Activated T-cell treated with anti-CD3 and anti-CD28 coated beads, Interleukin-2, amount 50 U/mL, for 1 hour (primary cell): ENCODE results near the gene CD72.
A peak's percentile ranks its signal among the peaks of the same experiment; 100 is the strongest.
"Not testable (repeated sequence)": the region's sequence is repeated elsewhere in the genome, so short reads cannot be mapped to it uniquely, and the experiment has no call there.

Source experiments
- DNase-seq: peaks from one replicate; pipeline ENCODE4 v3.0.0-alpha.2; 2020

The CD72 gene

DNA sequence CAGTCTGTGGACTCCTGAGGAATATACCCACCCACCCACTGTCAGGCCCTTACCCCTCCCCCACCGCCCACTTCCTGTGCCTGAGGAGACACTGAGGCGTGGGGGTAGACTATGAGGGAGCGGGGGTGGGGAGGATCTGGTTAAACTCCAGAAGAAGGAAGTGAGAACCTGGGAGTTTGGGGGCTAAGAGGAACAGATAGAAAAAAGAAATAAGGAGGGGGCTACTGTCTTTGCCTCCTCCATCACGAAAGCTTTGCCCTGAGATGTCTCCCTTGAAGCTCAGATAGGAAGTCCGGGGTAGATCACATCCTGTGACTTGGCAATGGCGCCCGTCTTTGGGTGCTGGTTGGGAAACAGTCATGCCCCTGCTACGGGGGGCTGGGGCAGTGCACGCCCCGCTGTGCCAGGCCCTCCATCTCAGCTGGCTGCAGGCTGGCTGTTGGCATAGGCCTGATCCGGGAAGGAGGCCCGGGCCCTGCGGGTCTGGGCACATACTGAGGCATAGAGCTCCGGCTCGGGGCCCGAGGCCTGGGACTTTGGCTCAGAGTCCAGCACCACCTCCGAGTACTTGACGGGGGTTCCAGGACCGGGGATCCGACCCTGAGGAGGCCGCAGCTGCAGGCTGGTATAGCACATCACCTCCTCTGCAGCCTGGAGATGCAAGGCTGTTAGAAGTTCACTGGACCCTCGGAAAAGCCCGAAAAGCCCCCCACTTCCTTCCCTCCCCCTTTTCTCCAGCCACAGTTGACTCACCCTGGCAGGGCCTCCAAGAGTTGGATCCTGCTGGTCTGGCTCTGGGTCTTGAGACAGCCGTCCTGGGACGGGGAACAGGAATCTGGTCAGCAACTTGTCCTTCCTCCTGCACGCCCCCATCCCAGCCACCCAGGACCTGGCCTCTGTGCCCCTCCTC, 31.5 kb upstream of the CD72 start:
- DNase-seq, result peak; percentile 45

DNA sequence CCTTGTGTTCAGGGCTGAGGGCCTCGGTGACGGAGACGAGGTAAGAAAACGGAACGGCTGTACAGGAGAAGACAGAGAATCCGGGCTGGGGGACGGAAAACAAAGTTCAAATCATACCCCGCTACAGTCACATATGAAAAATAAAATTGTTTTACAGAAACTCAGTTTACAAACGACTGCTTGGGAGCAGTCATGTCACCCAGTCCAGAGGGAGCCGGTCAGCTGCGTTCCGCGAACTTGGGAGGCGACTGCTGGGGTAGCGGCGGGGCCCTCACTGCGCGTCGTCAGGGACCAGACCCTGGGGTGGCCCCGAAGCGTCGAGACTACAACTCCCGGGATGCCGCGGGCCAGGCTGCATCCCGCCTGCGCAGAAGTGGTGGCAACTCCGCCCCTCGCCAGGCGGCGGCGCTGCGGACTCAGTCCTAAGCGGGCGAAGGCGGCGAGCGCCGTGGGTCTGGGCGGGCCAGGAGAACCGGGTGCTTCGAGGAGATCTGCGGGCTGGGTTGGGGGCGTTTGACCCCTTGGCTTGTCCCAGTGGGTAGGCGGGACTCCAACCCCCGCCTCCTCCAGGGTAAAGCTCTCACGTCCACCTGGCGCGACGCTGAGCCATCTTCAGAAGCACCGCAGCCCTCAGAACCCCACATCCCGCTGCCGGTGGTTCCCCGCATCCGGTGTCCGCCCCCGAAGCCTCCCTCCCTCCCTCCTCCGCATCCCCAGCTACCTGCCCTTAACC, 28.5 kb upstream of the CD72 start:
- DNase-seq, result peak; percentile 96

- DNase-seq, result no peak
These were observed 27.9 kb upstream of the CD72 start for GRCh38 chr9:35646153-35646532.

GRCh38 chr9:35645736-35646135, 27.5 kb upstream of the CD72 start:
- DNase-seq, result not testable (repeated sequence)

GRCh38 chr9:35643046-35643445, 24.8 kb upstream of the CD72 start:
- DNase-seq, result no peak

GRCh38 chr9:35641478-35641877, 23.3 kb upstream of the CD72 start:
- DNase-seq, result not testable (repeated sequence)

DNA sequence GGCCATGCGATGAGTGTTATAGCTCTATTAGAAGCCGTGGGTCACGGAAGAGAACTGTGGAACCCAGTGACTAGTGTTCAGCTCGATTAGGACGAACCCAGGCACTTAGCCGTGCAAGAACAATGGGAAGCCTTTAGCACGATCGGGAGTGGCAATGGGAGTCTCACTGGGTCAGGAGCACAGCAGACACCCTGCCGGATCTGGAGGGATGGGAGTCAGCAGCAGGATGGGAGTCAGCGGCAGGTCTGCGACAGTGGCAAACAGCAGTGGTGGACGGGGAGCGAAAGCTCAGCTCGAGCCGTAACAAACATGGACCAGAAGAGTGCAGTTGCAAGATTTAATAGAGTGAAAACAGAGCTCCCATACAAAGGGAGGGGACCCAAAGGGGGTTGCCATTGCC, 22.2 kb upstream of the CD72 start:
- not testable (repeated sequence) for DNase-seq

GRCh38 chr9:35639631-35640030, 21.4 kb upstream of the CD72 start:
- DNase-seq, result no peak

DNA sequence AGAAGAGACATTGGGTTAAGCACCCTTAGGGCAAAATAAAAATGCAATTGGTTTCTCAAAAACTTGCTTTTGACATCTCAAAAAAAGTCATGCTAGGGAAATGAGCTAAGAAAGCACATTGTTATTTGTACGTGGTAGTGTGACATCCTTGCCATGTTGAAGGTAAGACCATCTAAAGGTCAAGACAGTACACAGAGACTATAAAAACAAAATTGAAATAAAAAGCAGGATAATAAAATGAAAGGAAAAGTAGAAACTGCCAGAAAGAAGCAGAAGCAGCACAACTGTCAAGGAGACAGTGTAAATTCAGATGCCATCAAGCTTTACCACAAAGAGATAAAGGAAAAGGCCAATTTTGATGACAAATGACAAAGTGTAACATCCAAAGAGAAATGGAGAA, 21.0 kb upstream of the CD72 start:
- not testable (repeated sequence) for DNase-seq

GRCh38 chr9:35638751-35639150, 20.5 kb upstream of the CD72 start:
- not testable (repeated sequence) for DNase-seq

DNA sequence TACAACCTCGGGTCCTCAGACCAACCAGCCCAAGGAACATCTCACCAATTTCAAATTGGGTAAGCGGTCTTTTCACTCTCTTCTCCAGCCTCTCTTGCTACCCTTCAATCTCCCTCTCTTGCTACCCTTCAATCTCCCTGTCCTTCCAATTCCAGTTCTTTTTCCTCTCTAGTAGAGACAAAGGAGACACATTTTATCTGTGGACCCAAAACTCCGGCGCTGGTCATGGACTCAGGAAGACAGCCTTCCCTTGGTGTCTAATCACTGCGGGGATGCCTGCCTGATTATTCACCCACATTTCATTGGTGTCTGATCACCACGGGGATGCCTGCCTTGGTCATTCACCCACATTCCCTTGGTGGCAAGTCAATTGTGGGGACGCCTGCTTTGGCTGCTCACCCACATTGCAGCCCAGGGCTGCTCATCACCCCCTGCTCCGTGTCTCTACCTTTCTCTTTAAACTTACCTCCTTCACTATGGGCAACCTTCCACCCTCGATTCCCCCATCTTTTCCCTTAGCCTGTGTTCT, 19.3 kb upstream of the CD72 start:
- DNase-seq, result not testable (repeated sequence)

GRCh38 chr9:35636877-35637246, 18.6 kb upstream of the CD72 start:
- not testable (repeated sequence) for DNase-seq

- DNase-seq, result no peak
These were observed 18.1 kb upstream of the CD72 start for GRCh38 chr9:35636135-35636876.

GRCh38 chr9:35635730-35636129, 17.5 kb upstream of the CD72 start:
- no peak for DNase-seq

GRCh38 chr9:35629597-35629996, 11.4 kb upstream of the CD72 start:
- no peak for DNase-seq

DNA sequence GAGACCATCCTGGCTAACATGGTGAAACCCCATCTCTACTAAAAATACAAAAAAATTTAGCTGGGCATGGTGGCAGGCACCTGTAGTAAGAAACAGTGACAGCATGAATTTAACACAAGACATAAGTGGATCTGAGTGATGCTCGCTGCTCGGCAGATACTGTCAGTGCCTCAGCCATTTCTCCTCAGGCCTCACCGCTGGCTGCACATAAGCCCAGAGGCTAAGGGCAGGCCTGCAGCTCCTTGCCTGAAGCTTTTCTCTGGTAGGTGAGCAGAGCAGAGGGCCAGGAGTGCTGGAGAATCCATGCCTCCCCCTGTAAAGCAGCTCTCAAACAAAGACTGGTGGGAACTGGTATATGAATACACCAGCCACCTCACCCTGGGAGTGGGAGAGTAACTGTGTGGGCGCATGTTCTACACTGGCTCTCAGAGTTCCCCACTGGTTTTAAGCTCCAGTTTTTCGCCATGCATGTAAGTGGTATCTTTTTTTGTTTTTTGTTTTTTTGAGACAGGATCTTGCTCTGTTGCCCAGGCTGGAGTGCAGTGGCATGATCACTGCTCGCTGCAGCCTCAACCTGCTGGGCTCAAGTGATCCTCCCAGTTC, 10.3 kb upstream of the CD72 start:
- DNase-seq, result no peak

DNA sequence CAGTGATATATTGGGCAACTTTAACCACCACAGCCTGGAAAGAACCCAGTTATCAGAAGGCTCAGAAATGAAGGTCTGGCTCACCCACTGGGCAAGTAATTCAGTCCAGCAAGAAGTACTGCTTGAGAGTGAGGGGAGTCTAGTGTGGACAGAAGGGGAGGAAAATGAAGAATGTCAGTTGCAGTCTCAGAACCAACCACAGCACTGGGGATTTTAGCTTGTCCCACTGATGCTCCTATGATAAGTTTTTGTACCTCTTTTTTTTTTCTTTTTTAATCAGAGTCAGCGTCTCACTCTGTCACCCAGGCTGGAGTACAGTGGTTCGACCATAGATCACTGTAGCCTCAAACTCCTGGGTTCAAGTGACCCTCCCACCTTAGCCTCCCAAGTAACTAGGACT, 9.4 kb upstream of the CD72 start:
- no peak for DNase-seq

DNA sequence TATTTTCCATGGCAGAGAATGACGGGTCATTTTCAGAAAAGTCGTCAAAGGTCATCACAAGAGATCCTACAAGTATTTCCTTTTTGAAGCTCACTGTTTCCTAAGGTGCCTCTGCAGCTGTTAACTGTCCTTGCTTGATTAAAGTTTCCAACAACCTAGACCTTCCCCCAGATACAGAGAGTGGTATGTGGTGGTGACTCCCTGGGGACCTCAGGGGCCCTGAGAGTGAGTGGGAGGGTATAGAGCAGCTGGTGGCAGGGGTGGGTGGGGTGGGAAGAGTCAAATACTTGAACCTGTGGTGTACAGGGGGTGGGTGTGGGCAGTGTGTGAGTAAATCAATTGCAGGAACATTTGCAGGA, 1.6 kb upstream of the CD72 start:
- DNase-seq, result no peak

DNA sequence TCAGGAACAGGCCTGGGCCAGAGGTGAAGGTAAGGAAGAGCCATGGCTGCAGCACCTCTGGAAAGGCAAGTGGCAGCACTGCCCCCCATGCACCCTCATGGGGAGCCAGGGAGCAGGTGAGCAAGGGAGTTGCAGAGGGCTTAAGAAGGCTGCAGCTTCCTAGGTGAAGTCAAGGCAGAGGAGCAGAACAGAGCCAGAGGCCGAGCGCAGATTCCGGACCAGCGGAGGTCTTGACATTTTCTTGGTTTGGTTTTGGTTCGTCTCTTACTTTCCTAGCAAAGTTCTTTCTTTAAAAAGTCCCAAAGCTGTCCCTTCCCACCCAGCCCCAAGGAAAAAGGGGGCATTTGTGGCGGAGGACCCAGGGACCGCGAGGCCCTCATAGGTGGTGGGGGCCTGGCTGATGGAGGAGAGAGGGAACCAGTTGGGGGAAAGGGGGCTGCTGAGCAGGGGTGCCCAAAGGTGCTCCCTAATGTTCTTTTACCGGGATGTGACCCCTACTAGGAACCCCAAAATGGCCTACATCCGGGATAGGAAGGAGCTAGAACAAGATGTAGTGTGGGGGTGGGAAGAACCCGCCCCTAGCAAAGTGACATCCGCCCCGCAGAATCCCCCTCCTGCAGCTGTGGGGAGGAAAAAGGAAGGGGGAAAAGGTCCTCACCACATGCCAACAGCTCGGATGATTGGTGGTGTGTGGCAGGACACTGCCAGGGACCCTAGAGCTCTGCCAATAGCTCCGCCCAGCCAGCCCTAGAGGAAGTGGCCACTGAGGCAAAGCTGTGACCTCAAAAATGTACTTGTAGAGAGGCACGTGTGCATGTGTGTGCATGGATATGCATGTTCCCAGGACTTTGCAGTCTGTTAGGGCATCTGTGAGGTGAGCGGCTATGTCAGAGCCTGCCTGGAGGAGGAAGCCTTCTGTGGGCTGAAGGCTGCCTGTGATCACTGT, 914 bp upstream of the CD72 start:
- DNase-seq, result peak; percentile 34

- DNase-seq, result no peak
These were observed 665 bp downstream of the CD72 start for GRCh38 chr9:35617548-35617947.

DNA sequence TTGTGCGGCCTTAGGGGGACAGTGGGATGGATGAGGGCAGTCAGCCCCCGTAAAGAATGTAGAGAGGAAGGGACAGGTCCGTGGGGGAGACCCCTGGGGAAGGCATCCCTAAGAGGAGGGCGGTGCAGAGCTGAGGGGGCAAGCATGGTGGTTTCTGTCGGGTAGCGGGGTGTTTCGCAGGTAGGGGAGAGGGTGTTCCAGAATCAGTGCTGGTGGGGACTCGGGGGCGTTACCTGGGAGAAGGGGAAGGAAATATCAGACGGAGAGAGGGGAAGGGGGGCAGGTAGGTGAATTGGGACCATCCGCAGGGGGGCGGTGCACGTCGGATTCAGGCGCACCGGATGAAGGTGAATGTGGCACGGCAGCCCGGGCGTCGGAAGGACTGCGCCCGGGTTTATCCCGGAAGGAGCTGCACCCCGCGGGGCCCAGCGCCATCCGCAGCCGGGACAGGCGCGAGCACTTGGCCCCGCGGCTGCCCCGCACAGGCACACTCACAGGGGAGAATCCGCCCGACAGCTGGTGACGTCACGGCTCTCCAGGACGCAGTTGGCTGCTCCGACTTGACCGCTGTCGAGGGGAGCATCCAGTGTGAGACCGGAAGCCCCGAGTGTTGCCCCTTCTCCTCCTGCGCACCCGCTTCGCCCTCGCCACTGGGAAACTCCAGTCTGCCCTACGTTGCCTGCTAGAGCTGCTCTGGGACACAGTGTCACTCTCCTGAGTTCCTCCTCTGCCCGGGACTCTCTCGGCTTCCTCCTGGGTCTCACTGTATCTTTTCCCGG, 1.3 kb downstream of the CD72 start:
- peak; percentile 72 for DNase-seq
